Eye (tissue), 1 donor: ENCODE measurements around the gene KCNQ1OT1.
A peak's percentile ranks its signal among the peaks of the same experiment; 100 is the strongest.

ENCODE experiments used
- DNase-seq: peaks from one replicate; pipeline ENCODE4 v3.0.0-alpha.2; 2015

KCNQ1OT1 gene

GRCh38 chr11:2699531-2700414 is at the start of gene KCNQ1OT1:
Gene KCNQ1OT1, minus strand, starts transcription at chr11:2699994.
- peak; percentile 96 for DNase-seq

GRCh38 chr11:2748814-2749554 is 49.2 kb upstream of the KCNQ1OT1 start:
- DNase-seq: no peak

GRCh38 chr11:2748061-2748813 is 48.4 kb upstream of the KCNQ1OT1 start:
- no peak for DNase-seq

- no peak for DNase-seq
Observed at GRCh38 chr11:2747248-2748027, 47.6 kb upstream of the KCNQ1OT1 start.

- peak; percentile 68 for DNase-seq
Observed at GRCh38 chr11:2746401-2747247, 46.8 kb upstream of the KCNQ1OT1 start.

GRCh38 chr11:2745511-2745910 is 45.7 kb upstream of the KCNQ1OT1 start:
- no peak for DNase-seq

- DNase-seq: no peak
Observed at GRCh38 chr11:2744166-2744565, 44.4 kb upstream of the KCNQ1OT1 start.

GRCh38 chr11:2743427-2744110 is 43.8 kb upstream of the KCNQ1OT1 start:
- DNase-seq: no peak

GRCh38 chr11:2742611-2743426 is 43.0 kb upstream of the KCNQ1OT1 start:
- DNase-seq: no peak

GRCh38 chr11:2742201-2742600 is 42.4 kb upstream of the KCNQ1OT1 start:
- no peak for DNase-seq

GRCh38 chr11:2741377-2742131 is 41.8 kb upstream of the KCNQ1OT1 start:
- DNase-seq: no peak

GRCh38 chr11:2741006-2741376 is 41.2 kb upstream of the KCNQ1OT1 start:
- no peak for DNase-seq

- DNase-seq: no peak
Observed at GRCh38 chr11:2740275-2740940, 40.6 kb upstream of the KCNQ1OT1 start.

GRCh38 chr11:2739531-2740274 is 39.9 kb upstream of the KCNQ1OT1 start:
- no peak for DNase-seq

GRCh38 chr11:2738551-2739431 is 39.0 kb upstream of the KCNQ1OT1 start:
- DNase-seq: no peak

GRCh38 chr11:2737866-2738265 is 38.1 kb upstream of the KCNQ1OT1 start:
- no peak for DNase-seq

GRCh38 chr11:2737226-2737590 is 37.4 kb upstream of the KCNQ1OT1 start:
- no peak for DNase-seq
